Natural killer cell (primary cell): ENCODE results near the gene SPSB3. TPM values are rescaled to one million over a fixed set of nuclear protein-coding genes. Genes with fewer than 3 reads are reported as not detected.

Experiments
- ATAC-seq, 3 donors: fragments of 150-1000 bp in 2 of 3; fragments of 200-7000 bp in 1 of 3; cut with Tn5 transposase; 1 replicate in 1 of 3; 2 replicates in 2 of 3; pipeline ENCODE4 v1.10.0; 2021; ENCODE audit warnings: mild to moderate bottlenecking in 2 of 3, moderate library complexity in 2 of 3
- DNase-seq, 2 donors: peaks; one replicate each; pipeline versions ENCODE4 v3.0.0 to v3.0.0-alpha.2; 2013 to 2021; ENCODE audit warnings: mixed read lengths in 1 of 2
- H3K27ac ChIP-seq: one replicate; pipeline ENCODE4 v1.5.1; 2013; ENCODE audit warnings: mild to moderate bottlenecking, low read length
- H3K27me3 ChIP-seq: one replicate; pipeline ENCODE4 v1.6.1; 2013; ENCODE audit warnings: low read length; ENCODE audit not compliant: control insufficient read depth, insufficient read depth
- H3K36me3 ChIP-seq: one replicate; pipeline ENCODE4 v1.6.1; 2013; ENCODE audit warnings: low read length; ENCODE audit not compliant: control insufficient read depth, insufficient read depth
- H3K4me1 ChIP-seq: one replicate; pipeline ENCODE4 v1.6.1; 2013; ENCODE audit warnings: low read length; ENCODE audit not compliant: control insufficient read depth, insufficient read depth
- H3K4me3 ChIP-seq: one replicate; pipeline ENCODE4 v1.5.1; 2013; ENCODE audit warnings: low read length
- H3K9me3 ChIP-seq: one replicate; pipeline ENCODE4 v1.6.1; 2013; ENCODE audit warnings: low read length; ENCODE audit not compliant: control insufficient read depth, insufficient read depth
- H3K27ac Mint-ChIP-seq, 2 donors: one replicate each; pipeline ENCODE4 v1.8.0; 2022; ENCODE audit warnings: mild to moderate bottlenecking in 2 of 2, mixed read lengths in 2 of 2, moderate library complexity in 1 of 2
- H3K27me3 Mint-ChIP-seq, 2 donors: one replicate each; pipeline ENCODE4 v1.8.0; 2022; ENCODE audit warnings: low read depth in 2 of 2, mixed read lengths in 2 of 2
- H3K36me3 Mint-ChIP-seq: one replicate; pipeline ENCODE4 v1.8.0; 2022; ENCODE audit warnings: mixed read lengths
- H3K4me1 Mint-ChIP-seq, 2 donors: one replicate each; pipeline ENCODE4 v1.8.0; 2022; ENCODE audit warnings: mixed read lengths in 2 of 2
- H3K4me3 Mint-ChIP-seq: one replicate; pipeline ENCODE4 v1.8.0; 2022; ENCODE audit warnings: mild to moderate bottlenecking, moderate library complexity, mixed read lengths
- H3K9me3 Mint-ChIP-seq, 2 donors: one replicate each; pipeline ENCODE4 v1.8.0; 2022; ENCODE audit warnings: mixed read lengths in 2 of 2
- WGBS: methylation state at CpG from one replicate; pipeline ENCODE4 v1.1.7; 2013; ENCODE audit warnings: missing lambda C conversion rate; ENCODE audit not compliant: insufficient coverage; 5-methylcytosine and 5-hydroxymethylcytosine counted together
- intact Hi-C: fragments of 100-400 bp; cut with micrococcal nuclease; formaldehyde crosslinking; loops from one replicate; pipeline ENCODE4 v1.14.2; 2022
- total RNA-seq, 4 donors: library from RNA; stranded (reverse); fragments of 120-200 nt in 1 of 4; gene quantifications; one replicate each; pipeline versions ENCODE4 v1.2.3 to v1.2.4, GENCODE V29; 2013 to 2022
- TF ChIP-seq, protein P1 (sequence below): fragments of 200-600 bp; IDR thresholded peaks from one replicate; pipeline ENCODE4 v1.8.0; 2022; ENCODE audit warnings: antibody characterized with exemption

SPSB3 gene
- total RNA-seq, 3 donors from 2014 or later (not counting 1 experiment from before 2014, with no cell fraction given): 100 to 122 (median 110) TPM

DNA sequence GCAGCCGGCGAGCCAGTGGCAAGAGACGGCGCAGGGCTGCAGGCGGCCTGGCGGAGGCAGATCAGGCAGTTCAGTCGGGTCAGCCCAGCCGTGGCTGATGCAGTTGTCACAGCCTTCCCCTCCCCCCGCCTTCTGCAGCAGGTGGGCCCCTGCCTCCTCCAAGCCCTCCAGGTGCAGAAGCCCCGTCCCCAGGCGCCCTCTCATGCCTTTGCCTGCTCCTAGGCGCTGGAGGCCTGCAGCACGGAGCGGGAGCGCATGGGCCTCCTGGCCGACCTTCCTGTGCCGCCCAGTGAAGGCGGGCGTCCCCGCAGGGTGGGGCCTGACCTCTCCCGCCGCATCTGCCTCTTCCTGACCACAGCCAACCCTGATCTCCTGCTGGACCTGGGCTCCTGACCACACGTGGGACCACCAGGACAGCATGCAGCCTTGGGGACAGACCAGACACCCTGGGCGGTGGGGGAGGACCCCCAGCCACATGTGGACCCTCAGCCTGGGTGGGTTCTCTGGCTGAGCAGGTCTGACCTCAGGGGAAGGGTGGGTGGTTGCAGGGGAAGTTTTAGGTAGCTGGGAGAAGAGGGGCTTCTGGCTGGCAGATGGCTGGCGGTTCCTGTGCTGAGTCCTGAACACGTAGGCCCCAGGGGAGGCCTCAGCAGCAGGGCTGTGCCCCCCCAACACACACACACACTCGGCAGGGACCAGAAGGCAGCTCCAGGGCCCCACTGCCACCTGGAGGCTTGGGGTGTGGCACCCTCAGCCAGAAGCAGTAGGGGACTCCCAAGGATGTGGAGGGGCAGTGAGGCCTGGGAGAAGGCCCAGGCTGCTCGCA is 6.3 kb downstream of the SPSB3 start:
- no peak overlapping the region for H3K4me3 ChIP-seq
- ATAC-seq (no peak), DNase-seq (no peak)
- TF ChIP-seq, protein P1, sequence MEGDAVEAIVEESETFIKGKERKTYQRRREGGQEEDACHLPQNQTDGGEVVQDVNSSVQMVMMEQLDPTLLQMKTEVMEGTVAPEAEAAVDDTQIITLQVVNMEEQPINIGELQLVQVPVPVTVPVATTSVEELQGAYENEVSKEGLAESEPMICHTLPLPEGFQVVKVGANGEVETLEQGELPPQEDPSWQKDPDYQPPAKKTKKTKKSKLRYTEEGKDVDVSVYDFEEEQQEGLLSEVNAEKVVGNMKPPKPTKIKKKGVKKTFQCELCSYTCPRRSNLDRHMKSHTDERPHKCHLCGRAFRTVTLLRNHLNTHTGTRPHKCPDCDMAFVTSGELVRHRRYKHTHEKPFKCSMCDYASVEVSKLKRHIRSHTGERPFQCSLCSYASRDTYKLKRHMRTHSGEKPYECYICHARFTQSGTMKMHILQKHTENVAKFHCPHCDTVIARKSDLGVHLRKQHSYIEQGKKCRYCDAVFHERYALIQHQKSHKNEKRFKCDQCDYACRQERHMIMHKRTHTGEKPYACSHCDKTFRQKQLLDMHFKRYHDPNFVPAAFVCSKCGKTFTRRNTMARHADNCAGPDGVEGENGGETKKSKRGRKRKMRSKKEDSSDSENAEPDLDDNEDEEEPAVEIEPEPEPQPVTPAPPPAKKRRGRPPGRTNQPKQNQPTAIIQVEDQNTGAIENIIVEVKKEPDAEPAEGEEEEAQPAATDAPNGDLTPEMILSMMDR: no peak
- Mint-ChIP-seq H3K4me3 (peak overlapping the region; percentile 25), H3K4me1 (peaks cover 14 to 15% of the 10 kb centered on the region in 2 donors), H3K9me3 (no peaks in the 10 kb centered on the region), H3K27ac (no peak overlapping the region), H3K36me3 (no peaks in the 10 kb centered on the region), H3K27me3 (no peaks in the 10 kb centered on the region)
- intact Hi-C loops: loop anchor here (10.0 kb wide), 1 partner anchor 149 kb away; no protein-coding TSS in a partner anchor
- H3K27ac ChIP-seq: no peak overlapping the region
- peaks cover 45% of the 10 kb centered on the region for H3K4me1 ChIP-seq
- H3K36me3 ChIP-seq: peaks cover 24% of the 10 kb centered on the region
- H3K27me3 ChIP-seq: no peaks in the 10 kb centered on the region
- WGBS: 89% methylated on average over 27 of the region's 28 CpGs
- H3K9me3 ChIP-seq: no peaks in the 10 kb centered on the region

DNA sequence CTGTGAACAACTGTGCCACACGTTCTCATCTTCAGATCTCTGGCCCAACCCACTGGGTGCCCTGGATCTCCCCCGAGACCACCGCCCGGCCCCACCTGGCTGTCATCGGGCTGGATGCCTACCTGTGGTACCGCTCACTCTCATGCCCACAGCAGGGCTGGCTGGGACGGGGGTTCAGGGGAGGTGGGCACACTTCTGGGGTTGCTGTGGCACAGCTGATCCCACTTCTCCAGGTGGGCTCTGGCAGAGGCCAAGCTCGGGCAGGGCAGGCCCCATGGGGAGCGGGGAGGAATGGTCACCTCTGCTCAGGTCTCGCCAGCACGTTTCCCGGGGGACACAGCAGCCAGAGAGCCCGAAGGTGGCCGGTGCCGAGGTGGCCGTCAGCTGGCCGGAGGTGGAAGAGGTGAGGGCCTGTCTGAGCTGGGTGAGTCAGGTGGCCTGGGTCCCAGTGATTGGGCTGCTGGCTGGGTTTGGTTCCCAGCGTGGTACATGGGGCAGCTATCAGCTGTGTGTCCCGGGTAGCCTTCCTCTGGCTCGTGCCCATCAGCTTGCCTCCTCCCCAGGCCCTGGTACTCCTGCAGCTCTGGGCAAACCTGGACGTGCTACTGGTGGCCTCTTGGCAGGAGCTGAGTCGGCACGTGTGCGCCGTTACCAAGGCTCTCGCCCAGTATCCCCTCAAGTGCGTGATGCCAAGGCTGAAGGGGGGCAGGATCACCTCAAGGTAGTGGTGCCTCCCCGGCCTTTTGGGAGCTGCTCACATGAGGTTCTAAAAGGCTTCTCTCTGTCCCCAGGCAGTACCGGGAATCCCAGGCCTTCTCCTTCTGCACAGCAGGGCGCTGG is 7.1 kb downstream of the SPSB3 start:
- ATAC-seq (no peak), DNase-seq (no peak)
- Mint-ChIP-seq H3K9me3 (no peaks in the 10 kb centered on the region), H3K36me3 (no peaks in the 10 kb centered on the region), H3K4me3 (peak overlapping the region; percentile 46), H3K4me1 (peaks cover 14 to 17% of the 10 kb centered on the region in 2 donors), H3K27ac (no peak overlapping the region), H3K27me3 (no peaks in the 10 kb centered on the region)
- 97% methylated on average over 30 of the region's 30 CpGs for WGBS
- Histone ChIP-seq H3K4me3 (no peak overlapping the region), H3K27ac (no peak overlapping the region), H3K27me3 (no peaks in the 10 kb centered on the region), H3K9me3 (no peaks in the 10 kb centered on the region), H3K36me3 (peaks cover 22% of the 10 kb centered on the region), H3K4me1 (peaks cover 45% of the 10 kb centered on the region)
- TF ChIP-seq, protein P1: no peak
- intact Hi-C loops: loop anchor here (10.0 kb wide), 1 partner anchor 150 kb away; no protein-coding TSS in a partner anchor

DNA sequence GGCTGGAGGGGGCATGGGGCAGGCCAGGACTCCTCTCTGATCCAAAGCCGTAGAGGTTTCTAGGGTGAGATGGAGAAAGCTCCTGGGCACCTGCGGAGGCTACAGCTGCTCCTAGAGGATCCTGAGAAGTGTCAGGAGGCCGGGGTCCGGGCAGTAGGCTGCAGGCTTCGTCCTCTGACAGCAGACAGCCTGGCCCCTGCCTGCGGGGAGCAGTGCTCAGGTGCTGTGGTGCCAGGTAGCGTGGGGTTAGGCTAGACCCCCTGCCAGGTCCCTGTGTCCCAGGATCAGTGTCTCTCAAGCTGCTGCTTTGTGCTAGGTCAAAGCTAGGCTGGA is 8.0 kb downstream of the SPSB3 start:
- peaks cover 14 to 21% of the 10 kb centered on the region in 2 donors for H3K4me1 Mint-ChIP-seq
- no peak overlapping the region for H3K27ac Mint-ChIP-seq
- no peaks in the 10 kb centered on the region for H3K9me3 Mint-ChIP-seq
- H3K36me3 ChIP-seq: peaks cover 19% of the 10 kb centered on the region
- TF ChIP-seq, protein P1: no peak
- H3K27ac ChIP-seq: no peak overlapping the region
- no peaks in the 10 kb centered on the region for H3K27me3 ChIP-seq
- no peak for ATAC-seq
- intact Hi-C loops: loop anchor here (5.0 to 10.0 kb wide), 2 partner anchors 150 to 378 kb away; no protein-coding TSS in a partner anchor
- H3K4me3 Mint-ChIP-seq: no peak overlapping the region
- H3K9me3 ChIP-seq: no peaks in the 10 kb centered on the region
- DNase-seq: no peak
- H3K4me3 ChIP-seq: no peak overlapping the region
- no peaks in the 10 kb centered on the region for H3K36me3 Mint-ChIP-seq
- H3K27me3 Mint-ChIP-seq: no peaks in the 10 kb centered on the region
- 89% methylated on average over 7 of the region's 7 CpGs for WGBS
- peaks cover 45% of the 10 kb centered on the region for H3K4me1 ChIP-seq
